COLO829 (cell line): ENCODE measurements around the gene FADS2.

ENCODE experiments used
- DNase-seq: peaks from one replicate; pipeline ENCODE4 v3.0.0; 2012; ENCODE audit warnings: low spot score

FADS2 gene

GRCh38 chr11:61847914-61848581, 19.9 kb downstream of the FADS2 start:
- DNase-seq: no peak

GRCh38 chr11:61848631-61849030, 20.5 kb downstream of the FADS2 start:
- DNase-seq: no peak

GRCh38 chr11:61850687-61851086, 22.6 kb downstream of the FADS2 start:
- no peak for DNase-seq

- no peak for DNase-seq
Observed at GRCh38 chr11:61851113-61851899, 23.2 kb downstream of the FADS2 start.

GRCh38 chr11:61851900-61852295, 23.8 kb downstream of the FADS2 start:
- DNase-seq: no peak

GRCh38 chr11:61853698-61854169, 25.6 kb downstream of the FADS2 start:
- DNase-seq: no peak

GRCh38 chr11:61854206-61854895, 26.3 kb downstream of the FADS2 start:
- DNase-seq: no peak

GRCh38 chr11:61854966-61855714, 27.0 kb downstream of the FADS2 start:
- DNase-seq: no peak

- no peak for DNase-seq
Observed at GRCh38 chr11:61855939-61856680, 28.0 kb downstream of the FADS2 start.

- no peak for DNase-seq
Observed at GRCh38 chr11:61860054-61860903, 32.2 kb downstream of the FADS2 start.

GRCh38 chr11:61861634-61862033, 33.5 kb downstream of the FADS2 start:
- DNase-seq: no peak

- no peak for DNase-seq
Observed at GRCh38 chr11:61862714-61863547, 34.8 kb downstream of the FADS2 start.

GRCh38 chr11:61863548-61864081, 35.5 kb downstream of the FADS2 start:
- no peak for DNase-seq

GRCh38 chr11:61864814-61865775, 37.0 kb downstream of the FADS2 start:
- no peak for DNase-seq

GRCh38 chr11:61866231-61866957, 38.3 kb downstream of the FADS2 start:
- no peak for DNase-seq

- DNase-seq: no peak
Observed at GRCh38 chr11:61866958-61867343, 38.9 kb downstream of the FADS2 start.
